ENCODE data around the gene TNFSF15.
A peak's percentile ranks its signal among the peaks of the same experiment; 100 is the strongest.
"Not testable (repeated sequence)": the region's sequence is repeated elsewhere in the genome, so short reads cannot be mapped to it uniquely, and the experiment has no call there.

The TNFSF15 gene

DNA sequence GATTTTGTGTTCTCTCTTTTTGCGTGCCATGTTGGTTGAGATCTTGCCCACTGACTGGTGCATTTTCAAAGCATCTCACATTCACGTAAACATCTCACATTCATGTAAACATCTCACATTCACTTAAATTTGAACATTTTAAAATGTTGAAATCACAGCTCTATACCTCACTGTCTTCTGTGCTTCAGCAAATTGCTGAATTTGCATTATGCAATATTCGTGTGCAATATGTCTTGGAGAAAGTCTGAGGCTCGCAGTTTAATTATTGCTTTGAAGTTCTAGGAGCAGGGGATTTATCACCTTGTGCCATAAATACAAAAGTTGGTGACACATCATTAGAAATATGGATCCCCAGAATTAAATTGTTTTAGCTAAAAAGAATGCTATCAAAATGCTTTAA lies 42.6 kb downstream of the TNFSF15 start:
- Mint-ChIP-seq H3K9me3 (peaks cover 3% of the 10 kb centered on the region), H3K4me1 (ENCODE audit: low read depth) (no peaks in the 10 kb centered on the region), H3K27ac (no peak overlapping the region), H3K27me3 (ENCODE audit: low read depth) (peaks cover 13% of the 10 kb centered on the region), H3K4me3 (no peak overlapping the region), H3K36me3 (ENCODE audit: low read depth) (peaks cover 2% of the 10 kb centered on the region)

DNA sequence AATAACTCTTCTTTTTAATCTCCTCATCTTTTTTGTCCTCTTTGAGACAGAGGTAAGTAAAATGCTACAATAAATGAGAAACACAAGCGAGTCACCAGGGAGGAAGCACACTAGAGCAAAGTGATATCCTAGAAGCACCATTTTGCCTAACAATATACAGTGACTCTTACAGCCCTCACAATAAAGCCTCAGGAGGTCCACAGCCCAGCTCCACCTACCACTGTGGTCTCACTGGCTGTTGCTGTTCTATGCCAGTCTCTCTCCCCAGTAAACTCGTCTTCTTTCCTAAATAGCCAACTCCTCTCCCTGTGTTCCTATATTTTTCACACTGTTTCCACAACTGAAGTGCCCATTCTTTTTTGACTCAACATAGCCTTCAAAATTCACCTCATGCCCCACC lies 44.3 kb downstream of the TNFSF15 start:
- H3K27ac Mint-ChIP-seq: no peak overlapping the region
- peaks cover 3% of the 10 kb centered on the region for H3K9me3 Mint-ChIP-seq
- H3K4me3 Mint-ChIP-seq: no peak overlapping the region
- H3K4me1 Mint-ChIP-seq (ENCODE audit: low read depth): peaks cover 8% of the 10 kb centered on the region
- H3K27me3 Mint-ChIP-seq (ENCODE audit: low read depth): peaks cover 13% of the 10 kb centered on the region
- H3K36me3 Mint-ChIP-seq (ENCODE audit: low read depth): peaks cover 2% of the 10 kb centered on the region

DNA sequence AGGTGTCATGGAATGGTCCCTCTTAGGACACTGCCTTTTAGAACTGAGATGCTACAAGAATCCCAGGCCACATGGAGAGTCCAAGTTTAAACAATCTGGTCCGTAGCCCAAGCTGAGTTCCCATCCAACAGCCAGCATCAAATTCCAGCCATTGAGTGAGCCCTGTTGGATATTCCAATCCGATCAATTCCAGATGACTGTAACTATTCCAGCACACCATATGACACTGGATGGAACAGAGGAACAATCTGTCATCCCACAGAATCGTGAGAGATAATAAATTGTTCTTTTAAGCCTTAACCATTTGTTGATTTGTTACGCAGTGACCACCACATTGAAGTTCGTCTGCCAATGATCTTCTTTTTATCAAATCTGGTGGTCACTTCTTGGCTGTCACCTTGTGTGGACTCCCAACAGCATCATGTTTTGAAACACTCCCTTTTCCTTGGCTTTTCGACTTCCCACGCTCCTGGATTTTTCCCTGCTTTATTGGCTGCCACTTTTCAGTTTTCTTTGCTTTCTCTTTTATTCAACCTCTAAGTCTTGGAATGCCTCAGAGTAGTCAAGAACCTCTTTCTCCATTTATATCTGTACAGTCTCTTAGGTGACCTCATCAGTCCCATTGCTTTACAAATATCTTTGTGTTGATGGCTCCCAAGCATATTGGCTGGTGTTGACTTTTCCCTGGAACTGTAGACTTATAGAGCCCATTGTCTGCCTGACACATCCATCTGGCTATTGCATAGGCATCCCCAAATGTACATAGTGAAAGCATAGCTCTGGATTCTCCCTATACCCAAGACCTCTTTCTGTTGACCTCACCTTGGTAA lies 46.1 kb downstream of the TNFSF15 start:
- Mint-ChIP-seq H3K27ac (no peak overlapping the region), H3K9me3 (peaks cover 3% of the 10 kb centered on the region), H3K4me3 (no peak overlapping the region), H3K36me3 (ENCODE audit: low read depth) (peaks cover 4% of the 10 kb centered on the region), H3K27me3 (ENCODE audit: low read depth) (peaks cover 5% of the 10 kb centered on the region), H3K4me1 (ENCODE audit: low read depth) (peaks cover 14% of the 10 kb centered on the region)

DNA sequence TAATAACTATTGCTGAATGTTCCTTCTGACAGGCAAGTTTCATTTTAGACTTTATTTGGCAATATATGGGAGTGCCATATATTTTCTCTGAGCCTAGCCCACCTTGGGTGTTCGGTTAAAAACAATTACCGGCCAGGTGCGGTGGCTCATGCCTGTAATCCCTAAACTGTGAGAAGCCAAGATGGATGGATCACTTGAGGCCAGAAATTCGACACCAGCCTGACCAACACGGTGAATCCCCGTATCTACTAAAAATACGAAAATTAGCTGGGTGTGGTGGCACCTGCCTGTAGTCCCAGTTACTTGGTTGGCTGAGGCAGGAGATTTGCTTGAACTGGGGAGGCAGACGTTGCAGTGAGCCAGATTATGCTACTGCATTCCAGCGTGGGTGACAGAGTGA lies 47.9 kb downstream of the TNFSF15 start:
- no peak overlapping the region for H3K27ac Mint-ChIP-seq
- peaks cover 3% of the 10 kb centered on the region for H3K9me3 Mint-ChIP-seq
- peaks cover 4% of the 10 kb centered on the region for H3K36me3 Mint-ChIP-seq (ENCODE audit: low read depth)
- H3K27me3 Mint-ChIP-seq (ENCODE audit: low read depth): peaks cover under 1% of the 10 kb centered on the region
- peaks cover 22% of the 10 kb centered on the region for H3K4me1 Mint-ChIP-seq (ENCODE audit: low read depth)
- no peak overlapping the region for H3K4me3 Mint-ChIP-seq

DNA sequence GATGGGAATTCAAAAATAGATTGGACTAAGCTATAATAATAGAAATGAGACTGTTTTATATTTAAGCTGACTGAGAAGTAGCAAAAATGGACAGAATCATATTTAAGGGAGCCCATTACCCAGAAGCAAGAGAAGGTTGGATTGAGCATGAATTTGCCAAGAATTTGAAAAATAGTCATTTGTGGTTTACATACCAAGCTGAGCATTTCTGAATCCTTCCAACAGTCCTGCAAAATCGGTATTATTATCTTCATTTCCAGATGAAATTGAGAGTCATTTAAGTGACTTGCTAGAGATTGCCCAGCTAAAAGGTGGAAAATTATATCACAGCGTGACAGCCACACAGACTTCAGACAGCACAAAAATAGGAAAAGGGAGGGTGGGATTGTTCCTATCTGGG lies 48.4 kb downstream of the TNFSF15 start:
- Mint-ChIP-seq H3K4me3 (no peak overlapping the region), H3K36me3 (ENCODE audit: low read depth) (peaks cover 4% of the 10 kb centered on the region), H3K9me3 (peaks cover 3% of the 10 kb centered on the region), H3K4me1 (ENCODE audit: low read depth) (peaks cover 22% of the 10 kb centered on the region), H3K27ac (no peak overlapping the region), H3K27me3 (ENCODE audit: low read depth) (no peaks in the 10 kb centered on the region)

DNA sequence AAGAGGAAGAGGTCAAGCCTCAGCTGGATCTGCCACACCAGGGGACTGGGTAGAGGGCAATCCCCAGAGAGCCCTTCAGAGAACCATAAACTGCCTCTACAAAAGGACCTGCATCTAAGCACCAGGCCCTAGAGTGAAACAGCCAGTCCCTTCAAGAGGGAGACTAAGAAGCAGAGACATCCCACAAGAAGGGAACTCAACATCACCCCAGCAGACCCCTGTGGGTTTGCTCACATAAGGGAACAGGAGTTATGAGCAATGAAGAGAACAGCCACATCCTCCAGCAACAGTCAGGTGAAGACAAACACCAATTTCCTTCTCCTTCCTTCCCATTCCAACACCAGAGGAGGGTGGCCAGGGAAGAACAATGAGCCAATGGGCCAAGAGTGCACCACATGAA lies 48.9 kb downstream of the TNFSF15 start:
- H3K36me3 Mint-ChIP-seq (ENCODE audit: low read depth): peaks cover 4% of the 10 kb centered on the region
- H3K9me3 Mint-ChIP-seq: peaks cover 3% of the 10 kb centered on the region
- H3K4me3 Mint-ChIP-seq: no peak overlapping the region
- H3K4me1 Mint-ChIP-seq (ENCODE audit: low read depth): peaks cover 22% of the 10 kb centered on the region
- H3K27me3 Mint-ChIP-seq (ENCODE audit: low read depth): no peaks in the 10 kb centered on the region
- H3K27ac Mint-ChIP-seq: no peak overlapping the region

DNA sequence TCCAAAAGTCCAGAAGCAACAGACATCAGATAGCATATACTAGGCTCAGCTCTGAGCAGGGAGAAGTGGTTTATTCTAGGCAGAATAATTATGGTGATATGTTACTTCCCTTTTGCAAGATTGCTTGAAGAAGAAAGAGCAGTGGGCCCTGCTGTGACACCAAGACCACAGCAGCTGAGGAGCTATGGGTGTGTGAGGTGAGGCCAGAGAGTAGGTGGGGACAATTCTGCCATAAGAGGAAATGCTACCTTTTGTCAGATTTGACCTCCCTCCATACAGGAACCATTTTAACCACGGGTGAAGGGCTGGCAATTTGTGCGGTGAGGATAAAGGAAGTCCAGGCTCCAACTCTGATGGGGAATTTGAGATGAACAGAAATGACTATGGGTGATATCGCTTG lies 51.3 kb downstream of the TNFSF15 start:
- no peak overlapping the region for H3K4me3 Mint-ChIP-seq
- peaks cover 7% of the 10 kb centered on the region for H3K36me3 Mint-ChIP-seq (ENCODE audit: low read depth)
- peaks cover 14% of the 10 kb centered on the region for H3K9me3 Mint-ChIP-seq
- H3K27me3 Mint-ChIP-seq (ENCODE audit: low read depth): no peaks in the 10 kb centered on the region
- peaks cover 28% of the 10 kb centered on the region for H3K4me1 Mint-ChIP-seq (ENCODE audit: low read depth)
- H3K27ac Mint-ChIP-seq: peak overlapping the region; percentile 19

DNA sequence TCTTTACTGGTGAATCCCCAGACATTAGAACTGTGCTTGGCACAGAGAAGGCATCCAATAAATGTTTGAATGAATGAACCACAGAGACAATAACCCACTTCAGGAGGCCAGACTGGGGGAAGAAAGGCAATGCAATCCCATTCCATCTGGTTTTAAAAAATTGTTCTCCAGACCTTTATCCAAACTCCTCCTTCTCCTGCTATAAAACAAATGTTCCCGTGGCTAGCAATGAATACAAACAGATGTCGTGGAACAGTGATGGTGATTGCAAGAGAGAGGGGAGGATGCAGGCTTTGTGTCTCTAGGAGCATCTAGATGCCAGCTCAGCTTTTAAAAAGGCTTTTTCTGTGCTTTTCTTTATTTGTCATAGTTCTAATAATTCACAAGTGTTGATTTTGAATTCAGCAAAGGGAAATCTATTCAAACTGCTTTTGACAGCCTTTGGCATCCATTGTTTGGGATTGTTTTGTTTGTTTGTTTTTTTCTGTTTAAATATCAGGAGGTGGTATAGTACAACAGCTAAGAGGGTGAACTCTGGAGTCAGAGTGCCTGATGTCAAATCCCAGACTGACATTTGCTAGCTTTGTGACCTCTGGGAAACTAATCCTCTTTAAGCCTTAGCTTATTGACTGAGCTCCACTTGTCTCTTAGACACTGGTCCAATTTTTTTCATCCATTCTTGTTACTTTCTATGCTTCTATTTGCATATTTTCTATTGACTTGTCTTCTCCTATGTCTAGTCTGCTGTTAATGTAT lies 59.1 kb downstream of the TNFSF15 start:
- Mint-ChIP-seq H3K9me3 (peaks cover 11% of the 10 kb centered on the region), H3K27ac (no peak overlapping the region), H3K27me3 (ENCODE audit: low read depth) (no peaks in the 10 kb centered on the region), H3K36me3 (ENCODE audit: low read depth) (peaks cover 6% of the 10 kb centered on the region), H3K4me1 (ENCODE audit: low read depth) (peaks cover 22% of the 10 kb centered on the region), H3K4me3 (no peak overlapping the region)

DNA sequence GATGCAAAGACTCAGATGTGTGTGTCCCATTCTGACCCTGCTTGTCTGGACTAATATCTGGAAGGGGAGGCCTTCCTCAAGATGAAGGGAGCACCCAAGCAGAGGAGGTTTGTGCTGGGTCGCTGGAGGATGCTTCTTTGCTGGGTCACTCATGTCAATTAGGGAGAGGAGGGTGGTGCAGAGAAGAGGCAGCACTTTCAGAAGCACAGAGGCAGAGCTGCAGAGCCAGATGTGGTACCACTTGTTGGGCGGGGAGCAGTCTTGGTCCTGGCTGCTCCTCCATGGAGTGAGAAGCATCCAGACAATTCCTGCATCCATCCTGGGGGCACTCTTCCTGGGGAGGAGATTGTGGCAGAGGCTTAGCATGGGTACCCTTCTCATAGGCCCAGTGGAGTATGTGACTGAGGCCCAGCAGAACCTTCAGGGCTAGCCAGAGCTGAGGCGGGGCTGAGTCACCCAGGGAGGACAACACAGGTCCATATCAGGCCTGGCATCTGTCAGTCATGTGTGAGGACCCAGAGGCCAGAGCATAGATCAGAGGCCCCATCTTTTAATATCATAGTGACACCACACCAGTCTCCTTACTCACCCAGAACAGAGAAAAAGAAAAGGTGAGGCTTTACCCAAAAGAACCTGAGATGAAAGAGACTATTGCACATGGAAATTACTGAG lies 59.8 kb downstream of the TNFSF15 start:
- H3K27me3 Mint-ChIP-seq (ENCODE audit: low read depth): no peaks in the 10 kb centered on the region
- H3K36me3 Mint-ChIP-seq (ENCODE audit: low read depth): peaks cover 6% of the 10 kb centered on the region
- H3K4me3 Mint-ChIP-seq: no peak overlapping the region
- peaks cover 22% of the 10 kb centered on the region for H3K4me1 Mint-ChIP-seq (ENCODE audit: low read depth)
- H3K27ac Mint-ChIP-seq: no peak overlapping the region
- H3K9me3 Mint-ChIP-seq: peaks cover 11% of the 10 kb centered on the region

DNA sequence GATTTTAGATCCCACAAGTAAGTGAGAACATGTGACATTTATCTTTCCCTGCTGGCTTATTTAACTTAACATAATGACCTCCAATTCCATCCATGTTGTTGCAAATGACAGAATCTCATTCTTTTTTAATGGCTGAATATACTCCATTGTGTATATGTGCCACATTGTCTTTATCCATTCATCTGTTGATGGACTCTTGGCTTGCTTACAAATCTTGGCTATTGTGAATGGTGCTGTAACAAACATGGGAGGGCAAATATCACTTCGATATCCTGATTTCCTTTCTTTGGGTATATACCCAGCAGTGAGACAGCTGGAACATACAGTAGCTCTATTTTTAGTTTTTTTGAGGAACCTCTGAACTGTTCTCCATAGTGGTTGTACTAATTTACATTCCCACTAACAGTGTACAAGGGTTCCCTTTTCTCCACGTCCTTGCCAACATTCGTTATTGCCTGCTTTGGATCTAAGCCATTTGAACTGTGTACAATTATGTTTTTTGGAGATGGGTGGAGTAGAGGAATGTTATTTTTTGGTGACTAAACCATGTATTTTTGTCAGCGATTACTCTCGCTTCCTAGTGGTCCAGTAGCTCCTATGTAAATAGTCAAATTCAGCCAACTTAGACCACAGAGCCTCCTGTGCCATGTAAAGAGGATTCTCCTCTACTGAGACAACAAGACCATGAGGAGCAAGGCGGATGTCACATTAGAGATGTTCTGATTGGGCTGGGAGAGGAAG lies 60.6 kb downstream of the TNFSF15 start:
- H3K36me3 Mint-ChIP-seq (ENCODE audit: low read depth): peaks cover 5% of the 10 kb centered on the region
- H3K27me3 Mint-ChIP-seq (ENCODE audit: low read depth): no peaks in the 10 kb centered on the region
- H3K4me1 Mint-ChIP-seq (ENCODE audit: low read depth): peaks cover 20% of the 10 kb centered on the region
- peaks cover 4% of the 10 kb centered on the region for H3K9me3 Mint-ChIP-seq
- H3K4me3 Mint-ChIP-seq: no peak overlapping the region
- H3K27ac Mint-ChIP-seq: no peak overlapping the region

DNA sequence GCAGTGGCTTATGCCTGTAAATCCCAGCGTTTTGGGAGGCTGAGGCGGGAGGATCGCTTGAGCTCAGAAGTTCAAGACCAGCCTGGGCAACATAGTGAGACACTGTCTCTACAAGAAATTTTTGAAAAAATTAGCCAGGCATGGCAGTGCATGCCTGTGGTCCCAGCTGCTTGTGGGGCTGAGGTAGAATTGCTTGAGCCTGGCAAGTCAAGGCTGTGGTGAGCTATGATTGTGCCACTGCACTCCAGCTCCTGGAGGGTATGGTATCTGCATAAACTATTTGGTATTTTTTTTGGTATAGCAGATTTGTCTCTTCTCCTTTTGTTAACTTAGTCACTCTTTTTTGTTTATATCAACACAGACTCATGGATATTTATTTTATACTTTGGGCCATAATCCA lies 62.4 kb downstream of the TNFSF15 start:
- no peaks in the 10 kb centered on the region for H3K9me3 Mint-ChIP-seq

DNA sequence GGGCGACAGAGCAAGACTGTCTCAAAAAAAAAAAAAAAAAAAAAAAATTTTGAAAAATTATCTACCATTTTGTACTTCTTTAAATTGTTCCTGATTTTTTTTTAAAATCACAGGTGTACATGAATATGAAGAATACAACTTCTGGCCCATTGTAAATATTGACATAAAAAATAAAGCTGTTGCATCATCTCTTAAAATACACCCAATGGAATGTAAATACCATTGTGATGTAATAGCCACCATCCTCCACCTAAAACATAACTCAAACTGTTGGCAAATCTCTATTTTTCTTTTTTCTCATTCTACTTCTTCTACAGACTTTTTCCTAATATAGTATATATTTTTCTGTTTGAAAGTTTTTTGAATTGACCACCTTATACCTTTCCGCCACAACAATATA lies 62.9 kb downstream of the TNFSF15 start:
- no peaks in the 10 kb centered on the region for H3K9me3 Mint-ChIP-seq
- no peaks in the 10 kb centered on the region for H3K27me3 Mint-ChIP-seq (ENCODE audit: low read depth)
- H3K4me3 Mint-ChIP-seq: no peak overlapping the region
- H3K4me1 Mint-ChIP-seq (ENCODE audit: low read depth): peaks cover 35% of the 10 kb centered on the region
- no peak overlapping the region for H3K27ac Mint-ChIP-seq
- H3K36me3 Mint-ChIP-seq (ENCODE audit: low read depth): peaks cover 5% of the 10 kb centered on the region

More for the DNA sequence above, 62.4 kb downstream of the TNFSF15 start:
- Mint-ChIP-seq H3K27ac (no peak overlapping the region), H3K4me1 (ENCODE audit: low read depth) (peaks cover 33% of the 10 kb centered on the region), H3K36me3 (ENCODE audit: low read depth) (peaks cover 5% of the 10 kb centered on the region), H3K4me3 (no peak overlapping the region), H3K27me3 (ENCODE audit: low read depth) (no peaks in the 10 kb centered on the region)

DNA sequence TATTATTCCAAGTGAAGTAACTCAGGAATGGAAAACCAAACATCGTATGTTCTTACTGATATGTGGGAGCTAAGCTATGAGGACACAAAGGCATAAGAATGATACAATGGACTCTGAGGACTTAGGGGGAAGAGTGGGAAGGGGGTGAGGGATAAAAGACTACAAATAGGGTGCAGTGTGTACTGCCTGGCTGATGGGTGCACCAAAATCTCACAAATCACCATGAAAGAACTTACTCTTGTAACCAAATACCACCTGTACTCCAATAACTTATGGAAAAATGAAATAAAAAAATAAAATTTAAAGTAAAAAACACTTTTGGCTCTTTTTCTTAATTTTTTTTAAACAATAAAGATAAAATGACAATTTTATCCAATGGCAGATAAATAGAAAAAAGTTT lies 64.3 kb downstream of the TNFSF15 start:
- not testable (repeated sequence) for H3K27me3 Mint-ChIP-seq (ENCODE audit: low read depth); H3K27ac Mint-ChIP-seq; H3K9me3 Mint-ChIP-seq; H3K4me3 Mint-ChIP-seq
- Mint-ChIP-seq H3K4me1 (ENCODE audit: low read depth) (peaks cover 47% of the 10 kb centered on the region), H3K36me3 (ENCODE audit: low read depth) (peaks cover 11% of the 10 kb centered on the region)

DNA sequence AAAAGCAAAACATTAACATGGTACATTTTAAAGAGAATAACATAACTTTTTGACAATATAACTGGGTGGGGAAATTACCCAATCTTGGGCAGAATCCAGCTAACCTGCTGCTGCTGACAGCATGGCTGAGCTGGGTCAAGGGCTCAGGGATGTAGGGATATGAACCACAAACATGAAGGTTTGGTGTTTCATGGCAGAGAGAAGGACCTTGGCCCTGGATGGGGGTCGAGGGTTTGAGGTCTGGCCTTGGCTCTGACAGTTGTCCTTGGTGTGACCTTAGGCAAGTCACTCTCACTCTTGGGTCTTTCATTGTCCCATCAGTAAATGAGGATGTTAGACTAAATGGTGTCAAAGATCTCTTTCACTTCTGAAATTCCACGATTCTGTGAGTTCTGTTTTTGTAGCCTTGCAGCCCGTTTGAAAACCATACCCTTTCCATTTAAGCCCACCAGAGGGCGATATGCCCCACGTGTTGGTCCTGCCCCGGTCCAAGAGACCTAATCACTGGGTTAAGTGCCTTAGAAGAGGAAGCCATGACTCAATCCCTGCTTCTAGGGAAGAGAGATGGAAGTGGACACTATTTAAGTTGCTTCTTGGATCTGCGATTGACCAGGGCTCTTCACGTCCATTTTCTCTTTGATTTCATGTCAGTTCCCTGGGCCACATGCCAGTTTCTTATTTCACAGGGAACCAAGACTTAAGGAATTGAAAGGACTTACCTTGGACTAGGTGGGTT lies 67.1 kb downstream of the TNFSF15 start:
- Mint-ChIP-seq H3K4me3 (no peak overlapping the region), H3K4me1 (ENCODE audit: low read depth) (peaks cover 48% of the 10 kb centered on the region), H3K9me3 (no peaks in the 10 kb centered on the region), H3K36me3 (ENCODE audit: low read depth) (peaks cover 17% of the 10 kb centered on the region), H3K27me3 (ENCODE audit: low read depth) (no peaks in the 10 kb centered on the region), H3K27ac (peak overlapping the region; percentile 88)

Data from T-helper 1 cell treated with Interleukin-12 subunit alpha and Interleukin-12 subunit beta and Interleukin-4 antibody, amounts not matched to agents 30 μg/mL and 1 μg/mL, for 36 hours (primary cell).